Frontal cortex (tissue), 4 donors: ENCODE data around the gene VSTM2L. TPM values are rescaled to one million over a fixed set of nuclear protein-coding genes. Genes with fewer than 3 reads are reported as not detected.

Experiments
- DNase-seq, 2 donors: peaks; one replicate each; pipeline ENCODE4 v3.0.0; 2012; ENCODE audit warnings: low spot score in 2 of 2
- FAIRE-seq: peaks from 2 replicates; lab custom pipeline; 2012; peaks lifted over from hg19 to GRCh38; lab: Jason Lieb, UNC
- total RNA-seq: library from RNA; depleted of rRNA; stranded (reverse); fragments of >200 nt; gene quantifications from one replicate; pipeline ENCODE4 v1.2.3, GENCODE V29; 2014
- donor health status: control.
- donor health status: control.
- donor health status: control.

Gene VSTM2L
- total RNA-seq, 1 donor from 2014 or later: 201 TPM

GRCh38 chr20:37932919-37933318 lies 30.0 kb downstream of the VSTM2L start:
- FAIRE-seq (no peak), DNase-seq (no peak)

DNA sequence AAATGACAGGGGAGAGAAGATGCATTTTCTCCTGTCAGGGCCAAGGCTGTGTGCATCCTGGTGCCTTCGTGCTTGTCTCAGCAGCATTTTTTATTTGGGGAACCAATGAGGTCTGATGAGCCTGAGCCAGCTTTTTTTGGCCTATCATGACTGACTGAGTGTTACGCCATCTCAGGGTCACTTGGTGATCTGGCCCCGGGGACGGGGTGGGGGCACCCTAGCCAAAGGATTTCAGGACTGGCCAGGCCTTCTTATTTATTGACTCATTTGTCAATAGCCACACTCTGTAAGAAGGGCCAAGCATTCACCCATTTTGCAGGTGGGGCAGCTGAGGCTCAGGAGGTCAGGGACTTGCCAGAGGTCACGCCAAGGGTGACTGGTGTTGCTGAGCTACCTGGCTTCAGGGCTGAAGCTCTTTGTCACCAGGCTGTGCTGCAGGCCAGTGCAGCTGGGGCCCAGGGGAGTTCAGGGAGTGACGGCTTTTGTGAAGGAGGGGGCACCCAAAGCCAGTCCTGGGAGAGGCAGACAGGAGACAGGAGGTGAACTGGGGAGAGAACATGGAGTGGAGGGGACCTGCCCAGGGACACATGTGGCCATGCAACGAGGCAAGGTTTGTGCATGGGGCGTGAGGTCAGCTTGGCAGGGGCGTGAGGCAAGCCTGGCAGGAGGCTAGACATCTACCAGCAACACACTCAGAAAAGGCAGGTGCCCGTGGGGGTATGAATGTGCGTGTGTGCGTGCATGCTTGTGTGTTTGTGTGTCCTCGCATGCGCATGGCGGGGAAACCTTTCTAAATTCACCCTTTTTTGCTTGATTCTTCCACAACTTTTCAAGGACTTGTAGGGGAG lies 31.1 kb downstream of the VSTM2L start:
- no peak for DNase-seq
- no peak for FAIRE-seq

- no peak for FAIRE-seq
- DNase-seq: no peak
These were observed 31.9 kb downstream of the VSTM2L start for GRCh38 chr20:37934634-37935375.

- FAIRE-seq (no peak), DNase-seq (no peak)
These were observed 32.5 kb downstream of the VSTM2L start for GRCh38 chr20:37935435-37935834.

DNA sequence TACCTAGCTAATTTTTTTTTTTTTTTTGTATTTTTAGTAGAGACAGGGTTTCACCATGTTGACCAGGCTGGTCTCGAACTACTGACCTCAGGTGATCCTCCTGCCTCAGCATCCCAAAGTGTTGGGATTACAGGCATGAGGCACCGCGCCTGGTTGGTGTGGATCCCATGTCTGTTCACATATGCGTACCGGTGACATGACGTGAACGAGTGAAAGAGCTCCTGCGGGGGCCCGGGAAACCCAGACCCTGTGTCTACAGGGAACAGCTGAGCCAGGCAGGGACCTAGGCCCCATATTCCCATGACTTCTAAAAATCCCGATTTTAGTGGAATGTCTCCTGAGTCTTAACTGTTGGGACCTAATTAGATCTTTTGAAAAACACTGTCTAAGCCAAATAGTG lies 33.1 kb downstream of the VSTM2L start:
- FAIRE-seq: no peak
- no peak for DNase-seq

GRCh38 chr20:37936451-37936850 lies 33.5 kb downstream of the VSTM2L start:
- DNase-seq (no peak), FAIRE-seq (no peak)

DNA sequence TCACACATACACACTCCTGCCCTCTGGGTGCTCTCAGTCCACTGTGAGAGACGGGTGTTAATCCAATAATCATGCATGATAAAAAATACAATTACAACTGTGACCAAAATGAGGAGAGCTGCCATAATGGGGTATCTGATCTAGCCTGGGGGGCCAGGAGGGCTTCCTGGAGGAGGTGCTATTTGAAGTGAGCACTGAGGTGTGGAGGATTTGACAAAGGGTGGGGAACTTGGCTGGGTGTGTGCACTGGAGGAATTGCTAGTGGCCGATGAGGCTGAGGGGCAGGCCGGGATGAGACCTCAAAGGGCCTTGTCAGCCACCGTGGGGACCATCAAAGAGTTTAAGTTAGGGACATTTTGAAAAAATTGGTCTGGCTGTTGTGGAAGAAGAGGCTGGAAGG lies 34.8 kb downstream of the VSTM2L start:
- DNase-seq: no peak
- FAIRE-seq: no peak

- no peak for FAIRE-seq
- DNase-seq: no peak
These were observed 35.3 kb downstream of the VSTM2L start for GRCh38 chr20:37938181-37938750.

- no peak for DNase-seq
- FAIRE-seq: no peak
These were observed 36.0 kb downstream of the VSTM2L start for GRCh38 chr20:37938954-37939353.

GRCh38 chr20:37939701-37940560 lies 37.0 kb downstream of the VSTM2L start:
- FAIRE-seq (no peak), DNase-seq (no peak)

DNA sequence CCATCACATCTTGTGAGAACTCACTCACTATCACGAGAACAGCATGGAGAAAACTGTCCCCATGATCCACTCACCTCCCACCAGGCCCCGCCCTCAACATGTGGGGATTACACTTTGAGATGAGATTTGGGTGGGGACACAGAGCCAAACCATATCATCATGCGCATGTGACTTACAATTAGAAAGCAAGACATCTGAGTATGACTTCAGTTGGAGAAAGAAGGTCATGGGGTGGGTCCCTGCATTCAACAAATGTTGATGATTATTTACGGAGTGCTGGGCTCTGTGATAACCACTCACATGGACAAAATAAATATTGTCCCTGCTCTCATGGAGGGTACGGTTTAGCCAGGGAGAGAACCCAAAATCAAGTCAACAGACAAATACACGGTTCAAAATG lies 37.9 kb downstream of the VSTM2L start:
- no peak for FAIRE-seq
- DNase-seq: no peak

- FAIRE-seq (no peak), DNase-seq (no peak)
These were observed 38.4 kb downstream of the VSTM2L start for GRCh38 chr20:37941332-37941731.

DNA sequence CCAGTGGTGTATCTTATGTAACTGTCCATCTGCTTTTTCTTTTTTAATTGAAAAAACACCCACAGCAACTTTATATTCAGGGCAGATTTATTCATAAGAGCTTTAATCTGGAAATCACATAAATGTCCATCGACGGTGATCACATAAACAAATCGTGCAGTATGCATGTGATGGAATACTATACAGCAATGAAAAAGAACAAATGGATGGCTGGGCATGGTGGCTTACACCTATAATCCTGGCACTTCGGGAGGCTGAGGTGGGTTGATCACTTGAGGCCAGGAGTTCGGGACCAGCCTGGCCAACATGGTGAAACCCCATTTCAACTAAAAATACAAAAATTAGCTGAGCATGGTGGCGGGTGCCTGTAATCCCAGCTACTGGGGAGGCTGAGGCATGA lies 39.1 kb downstream of the VSTM2L start:
- DNase-seq (no peak), FAIRE-seq (no peak)

DNA sequence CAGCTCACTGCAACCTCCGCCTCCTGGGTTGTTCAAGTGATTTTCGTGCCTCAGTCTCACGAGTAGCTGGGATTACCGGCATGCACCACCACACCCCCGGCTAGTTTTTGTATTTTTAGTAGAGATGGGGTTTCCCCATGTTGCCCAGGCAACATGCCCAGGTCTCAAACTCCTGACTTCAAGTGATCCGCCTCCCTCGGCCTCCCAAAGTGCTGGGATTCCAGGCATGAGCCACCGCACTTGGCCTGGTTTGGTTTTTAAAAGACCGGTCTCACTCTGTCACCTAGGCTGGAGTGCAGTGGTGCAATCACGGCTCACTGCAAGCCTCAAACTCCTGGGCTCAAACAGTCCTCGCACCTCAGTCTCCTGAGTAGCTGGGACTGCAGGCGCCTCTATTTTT lies 40.1 kb downstream of the VSTM2L start:
- no peak for DNase-seq
- FAIRE-seq: no peak

- no peak for DNase-seq
- no peak for FAIRE-seq
These were observed 40.9 kb downstream of the VSTM2L start for GRCh38 chr20:37943501-37944455.

- no peak for FAIRE-seq
These were observed 41.6 kb downstream of the VSTM2L start for GRCh38 chr20:37944456-37944981.

DNA sequence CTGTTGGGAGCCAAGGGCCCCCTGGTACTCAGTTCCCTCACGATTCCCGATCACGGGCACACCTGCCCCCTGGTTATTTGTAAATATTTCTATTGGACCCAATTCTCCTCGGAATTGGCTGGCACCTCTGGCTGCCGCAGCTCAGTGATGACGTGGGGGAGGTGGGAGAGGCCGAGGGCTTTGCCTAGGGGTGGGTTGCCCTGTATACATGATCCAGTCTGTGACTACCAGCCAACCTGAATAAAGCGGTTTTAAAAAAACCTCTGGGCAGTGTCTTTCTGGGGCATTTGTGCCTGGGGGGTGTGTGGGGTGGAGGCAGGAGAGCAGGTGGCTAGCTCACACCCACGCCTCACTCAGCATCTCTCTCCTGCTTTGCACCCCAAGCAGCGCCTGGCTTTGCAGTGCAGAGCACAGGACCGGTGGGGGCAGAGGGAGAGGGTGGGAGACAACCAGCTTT lies 42.2 kb downstream of the VSTM2L start:
- FAIRE-seq: no peak
- peak in 1 of 2 donors; percentile 22 for DNase-seq

More at GRCh38 chr20:37944456-37944981, 41.6 kb downstream of the VSTM2L start:
- DNase-seq: peak in 1 of 2 donors; percentile 4

GRCh38 chr20:37946946-37947345 lies 44.0 kb downstream of the VSTM2L start:
- DNase-seq (no peak), FAIRE-seq (no peak)
